Measurements from ENCODE around the gene PAPOLA. TPM values are rescaled to one million over a fixed set of nuclear protein-coding genes. Genes with fewer than 3 reads are reported as not detected.

PAPOLA gene
- total RNA-seq, 2 experiments from 2014 or later, result 99.3 to 197 TPM

GRCh38 chr14:96581026-96581425 lies 78.8 kb downstream of the PAPOLA start:
- CTCF ChIA-PET (ENCODE audit: unreplicated experiment), result interaction anchor here (0.5 kb wide), 1 partner anchor 1402 kb away, joined by 4 read pairs; no protein-coding TSS in a partner anchor

GRCh38 chr14:96581902-96582301 lies 79.7 kb downstream of the PAPOLA start:
- Histone ChIP-seq H3K36me3 (ENCODE audit: insufficient read depth, low read length) (no peaks in the 10 kb centered on the region), H3K4me1 (ENCODE audit: insufficient read depth, low read length, poor library complexity, severe bottlenecking) (peaks cover under 1% of the 10 kb centered on the region), H3K79me2 (ENCODE audit: insufficient read depth, low read depth, low read length) (no peaks in the 10 kb centered on the region), H2AFZ (ENCODE audit: low read length) (no peak overlapping the region), H4K20me1 (ENCODE audit: insufficient read depth, low read length) (peaks cover under 1% of the 10 kb centered on the region; the same call in 1 of the 2 replicates), H3K9me3 (ENCODE audit: low read length) (no peaks in the 10 kb centered on the region), H3K4me3 (ENCODE audit: low read depth, low read length, poor library complexity, severe bottlenecking) (no peak overlapping the region), H3K9me2 (ENCODE audit: insufficient read depth, low read length) (no peaks in the 10 kb centered on the region), H3K27ac (ENCODE audit: low read depth, low read length, poor library complexity, severe bottlenecking) (no peak overlapping the region), H3K4me2 (ENCODE audit: low read length) (no peak overlapping the region)
- DNase-seq (ENCODE audit: low spot score), result no peak
- CTCF ChIA-PET (ENCODE audit: unreplicated experiment), result no interaction called here
- TF ChIP-seq CTCF (conservative IDR thresholded peaks at IDR 0.05; ENCODE audit: low read length), result no peak
- TF ChIP-seq EZH2phosphoT487 (IDR thresholded peaks at IDR 0.05; ENCODE audit: borderline replicate concordance, low read depth, low read length), result no peak
- intact Hi-C loops (cut with micrococcal nuclease; ENCODE audit: unreplicated experiment), result no loop called here
- POLR2A ChIA-PET, result no interaction called here
- BruUV-seq (replicated peaks), result no TSS peak

More at GRCh38 chr14:96581026-96581425, 78.8 kb downstream of the PAPOLA start:
- H3K79me2 ChIP-seq (ENCODE audit: insufficient read depth, low read depth, low read length), result no peaks in the 10 kb centered on the region
- H3K4me2 ChIP-seq (ENCODE audit: low read length), result no peak overlapping the region
- DNase-seq (ENCODE audit: low spot score), result no peak
- no peak overlapping the region for H3K4me3 ChIP-seq (ENCODE audit: low read depth, low read length, poor library complexity, severe bottlenecking)
- intact Hi-C loops (cut with micrococcal nuclease; ENCODE audit: unreplicated experiment), result no loop called here
- no TSS peak for BruUV-seq (replicated peaks)
- no peak overlapping the region for H3K27ac ChIP-seq (ENCODE audit: low read depth, low read length, poor library complexity, severe bottlenecking)
- peaks cover 9% of the 10 kb centered on the region for H3K4me1 ChIP-seq (ENCODE audit: insufficient read depth, low read length, poor library complexity, severe bottlenecking)
- no peak overlapping the region for H2AFZ ChIP-seq (ENCODE audit: low read length)
- no peaks in the 10 kb centered on the region for H3K36me3 ChIP-seq (ENCODE audit: insufficient read depth, low read length)
- peaks cover 10% of the 10 kb centered on the region; the same call in 1 of the 2 replicates for H4K20me1 ChIP-seq (ENCODE audit: insufficient read depth, low read length)
- no peaks in the 10 kb centered on the region for H3K9me3 ChIP-seq (ENCODE audit: low read length)
- no peak for TF ChIP-seq EZH2phosphoT487 (IDR thresholded peaks at IDR 0.05; ENCODE audit: borderline replicate concordance, low read depth, low read length)
- TF ChIP-seq CTCF (conservative IDR thresholded peaks at IDR 0.05; ENCODE audit: low read length), result no peak
- POLR2A ChIA-PET, result no interaction called here
- H3K9me2 ChIP-seq (ENCODE audit: insufficient read depth, low read length), result no peaks in the 10 kb centered on the region

- no peaks in the 10 kb centered on the region for H3K9me2 ChIP-seq (ENCODE audit: insufficient read depth, low read length)
- no peaks in the 10 kb centered on the region for H3K9me3 ChIP-seq (ENCODE audit: low read length)
- no peak overlapping the region for H3K27ac ChIP-seq (ENCODE audit: low read depth, low read length, poor library complexity, severe bottlenecking)
- intact Hi-C loops (cut with micrococcal nuclease; ENCODE audit: unreplicated experiment), result no loop called here
- TF ChIP-seq EZH2phosphoT487 (IDR thresholded peaks at IDR 0.05; ENCODE audit: borderline replicate concordance, low read depth, low read length), result no peak
- no peak for TF ChIP-seq CTCF (conservative IDR thresholded peaks at IDR 0.05; ENCODE audit: low read length)
- ChIA-PET POLR2A (no interaction called here), CTCF (ENCODE audit: unreplicated experiment) (no interaction called here)
- no peaks in the 10 kb centered on the region for H3K4me1 ChIP-seq (ENCODE audit: insufficient read depth, low read length, poor library complexity, severe bottlenecking)
- H3K79me2 ChIP-seq (ENCODE audit: insufficient read depth, low read depth, low read length), result no peaks in the 10 kb centered on the region
- H3K36me3 ChIP-seq (ENCODE audit: insufficient read depth, low read length), result no peaks in the 10 kb centered on the region
- H3K4me3 ChIP-seq (ENCODE audit: low read depth, low read length, poor library complexity, severe bottlenecking), result no peak overlapping the region
- no peak overlapping the region for H2AFZ ChIP-seq (ENCODE audit: low read length)
- no peak overlapping the region for H3K4me2 ChIP-seq (ENCODE audit: low read length)
- BruUV-seq (replicated peaks), result no TSS peak
- H4K20me1 ChIP-seq (ENCODE audit: insufficient read depth, low read length), result no peaks in the 10 kb centered on the region; the same call in 1 of the 2 replicates
- no peak for DNase-seq (ENCODE audit: low spot score)
These were observed 80.3 kb downstream of the PAPOLA start for GRCh38 chr14:96582411-96582961.
